NCI-H526 treated with DMSO at 0.1 percent for 48 hours (cell line): Measurements from ENCODE around the gene FAM200B.
"Not testable (repeated sequence)": the region's sequence is repeated elsewhere in the genome, so short reads cannot be mapped to it uniquely, and the experiment has no call there.

ENCODE experiments used
- DNase-seq: peaks from one replicate; lab custom pipeline; 2025; lab: John Stamatoyannopoulos, UW

Gene FAM200B

GRCh38 chr4:15696866-15697265 lies 15.2 kb downstream of the FAM200B start:
- no peak for DNase-seq

- DNase-seq = no peak
Measured at GRCh38 chr4:15702941-15703403, 21.3 kb downstream of the FAM200B start, which contains the start of gene BST1. TSS of gene BST1 (plus strand) at chr4:15703065. CDS start at chr4:15703145, 80 bp downstream.

- DNase-seq = no peak
Measured at GRCh38 chr4:15703439-15703838, 21.8 kb downstream of the FAM200B start.

- no peak for DNase-seq
Measured at GRCh38 chr4:15704129-15704528, 22.5 kb downstream of the FAM200B start.

- peak; percentile 12 for DNase-seq
Measured at GRCh38 chr4:15706646-15707362, 25.2 kb downstream of the FAM200B start.

GRCh38 chr4:15707363-15707715 lies 25.7 kb downstream of the FAM200B start:
- no peak for DNase-seq

GRCh38 chr4:15711762-15712161 lies 30.1 kb downstream of the FAM200B start:
- DNase-seq = no peak

GRCh38 chr4:15712214-15712613 lies 30.6 kb downstream of the FAM200B start:
- DNase-seq = no peak

GRCh38 chr4:15714141-15714540 lies 32.5 kb downstream of the FAM200B start:
- no peak for DNase-seq

- DNase-seq = no peak
Measured at GRCh38 chr4:15714646-15715435, 33.2 kb downstream of the FAM200B start.

- DNase-seq = no peak
Measured at GRCh38 chr4:15716115-15716514, 34.5 kb downstream of the FAM200B start.

GRCh38 chr4:15717086-15717485 lies 35.5 kb downstream of the FAM200B start:
- DNase-seq = no peak

GRCh38 chr4:15717657-15718416 lies 36.2 kb downstream of the FAM200B start:
- DNase-seq = no peak

- DNase-seq = no peak
Measured at GRCh38 chr4:15718465-15718864, 36.8 kb downstream of the FAM200B start.

- DNase-seq = no peak
Measured at GRCh38 chr4:15718959-15719358, 37.3 kb downstream of the FAM200B start.

- no peak for DNase-seq
Measured at GRCh38 chr4:15719506-15719905, 37.9 kb downstream of the FAM200B start.

GRCh38 chr4:15720851-15721250 lies 39.2 kb downstream of the FAM200B start:
- no peak for DNase-seq

GRCh38 chr4:15725608-15726007 lies 44.0 kb downstream of the FAM200B start:
- no peak for DNase-seq

- peak; percentile 4 for DNase-seq
Measured at GRCh38 chr4:15729910-15730533, 48.4 kb downstream of the FAM200B start.

GRCh38 chr4:15733061-15733460 lies 51.4 kb downstream of the FAM200B start:
- DNase-seq = not testable (repeated sequence)

GRCh38 chr4:15735536-15735935 lies 53.9 kb downstream of the FAM200B start:
- DNase-seq = no peak

GRCh38 chr4:15736514-15737050 lies 55.0 kb downstream of the FAM200B start:
- no peak for DNase-seq
